GM21825 (cell line): ENCODE results near the gene SEPSECS.

ENCODE experiments used
- ATAC-seq: cut with Tn5 transposase; IDR thresholded peaks from one replicate; pipeline ENCODE4 v1.9.1; 2021; ENCODE audit warnings: mild to moderate bottlenecking, moderate library complexity; ENCODE audit not compliant: unreplicated experiment

The SEPSECS gene

DNA sequence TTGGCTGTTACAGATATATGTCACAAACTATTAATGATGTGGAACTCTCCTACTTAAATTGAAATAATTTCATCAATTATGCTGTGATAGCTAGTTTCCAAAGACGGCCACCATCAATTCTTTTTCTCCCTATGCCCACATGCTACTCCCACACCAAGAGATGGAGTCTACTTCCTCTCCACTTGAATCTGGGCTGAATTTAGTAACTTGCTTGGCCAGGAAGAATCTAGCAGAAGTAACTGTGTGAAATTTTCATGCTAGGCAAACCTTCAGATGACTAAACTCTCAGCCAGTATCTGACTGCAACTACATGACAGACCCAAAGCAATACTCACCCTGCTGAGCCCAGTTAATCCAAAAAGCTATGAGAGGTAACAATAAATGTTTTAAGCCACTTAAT lies 3.2 kb downstream of the SEPSECS start:
- ATAC-seq = no peak

DNA sequence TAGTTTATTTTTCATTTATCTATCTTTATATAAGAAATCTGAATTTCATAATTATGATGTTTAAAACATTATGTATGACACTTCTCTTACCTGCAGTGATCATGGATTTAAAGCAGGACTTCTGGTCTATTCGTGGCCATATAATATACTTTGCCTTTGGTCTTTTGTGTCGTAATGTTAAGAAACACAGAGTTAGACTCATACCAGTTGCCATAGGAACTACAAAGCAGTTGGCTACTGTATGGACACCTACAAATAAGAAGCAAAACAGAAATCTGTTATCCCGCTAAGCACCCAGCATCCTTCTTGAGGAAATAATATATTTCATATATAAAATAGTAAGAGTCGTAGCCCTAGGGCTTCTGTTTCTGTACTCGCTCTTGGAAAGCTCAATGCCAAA lies 4.3 kb downstream of the SEPSECS start:
- no peak for ATAC-seq

DNA sequence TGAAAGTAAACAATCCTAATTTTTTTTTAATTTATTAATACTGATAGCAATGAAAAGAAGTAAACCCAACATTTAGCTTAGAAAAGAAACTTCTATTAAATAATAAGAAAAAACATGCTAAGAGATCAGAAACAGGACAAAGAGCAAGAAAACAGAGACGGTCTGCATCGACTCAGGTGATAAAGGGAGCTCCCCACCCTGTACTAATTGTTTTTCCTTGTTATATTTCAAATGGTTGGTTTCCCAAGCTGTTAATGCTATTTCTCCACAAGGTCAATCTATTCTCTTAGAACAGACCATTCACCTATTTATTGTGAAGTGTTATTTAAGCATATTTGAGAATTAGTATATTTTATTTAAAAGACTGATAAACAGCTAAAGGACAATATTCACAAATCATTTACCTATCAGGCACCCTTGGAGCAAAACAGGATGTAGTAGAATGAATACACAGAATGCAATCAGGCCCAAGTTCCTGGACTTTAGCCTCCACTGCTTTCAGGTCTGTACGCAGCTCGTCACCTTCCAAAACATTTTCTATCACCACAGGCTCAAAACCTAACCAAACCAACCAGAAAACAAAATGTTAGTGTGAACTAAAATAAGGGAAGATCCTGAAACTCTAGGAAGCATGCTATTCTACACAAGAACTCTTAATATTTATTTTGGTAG lies 5.5 kb downstream of the SEPSECS start:
- ATAC-seq = no peak

DNA sequence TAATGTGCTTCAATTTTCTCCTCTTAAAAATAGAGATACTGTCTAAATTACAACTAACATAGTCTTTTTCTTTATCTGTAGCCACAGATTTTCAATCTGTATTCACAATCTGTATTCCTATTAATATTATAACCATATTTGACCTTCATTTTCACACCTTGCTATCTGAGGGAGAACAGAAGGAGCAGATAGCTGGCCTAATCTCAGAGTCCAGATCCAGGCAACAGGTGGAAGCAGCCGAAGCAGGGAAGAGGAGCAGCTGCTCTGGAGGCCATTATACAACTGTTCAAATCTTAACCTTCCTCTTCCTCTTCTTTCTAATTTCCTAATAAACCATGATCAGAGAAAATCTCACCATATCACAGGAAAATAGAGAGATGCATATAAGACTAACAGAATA lies 14.2 kb downstream of the SEPSECS start:
- ATAC-seq = no peak

DNA sequence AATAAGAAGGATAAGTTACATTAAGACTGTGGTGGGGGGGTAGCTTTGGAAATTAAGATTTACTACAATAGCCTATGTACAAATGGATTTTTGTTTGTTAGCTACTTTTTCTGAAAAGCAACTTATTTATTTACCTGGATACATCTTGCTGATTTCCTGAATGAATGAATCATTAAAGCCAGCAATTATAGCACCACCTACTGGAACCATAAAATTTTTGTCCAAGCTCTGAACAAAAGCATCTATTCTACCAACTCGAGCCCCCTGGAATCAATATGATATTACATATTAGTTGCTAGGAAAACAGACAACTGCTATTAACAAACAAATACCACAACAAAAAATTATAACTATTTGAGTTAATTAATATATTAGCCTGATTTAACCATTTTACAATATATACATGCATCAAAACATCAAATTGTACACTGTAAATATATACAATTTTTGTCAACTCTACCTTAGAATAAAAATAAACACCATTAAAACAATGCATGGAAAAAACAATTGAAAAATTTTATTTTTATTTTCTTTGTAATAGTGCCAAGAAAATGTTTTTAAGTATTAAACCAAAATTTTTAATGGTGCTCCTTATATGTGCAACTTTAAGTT lies 15.3 kb downstream of the SEPSECS start:
- ATAC-seq = no peak

DNA sequence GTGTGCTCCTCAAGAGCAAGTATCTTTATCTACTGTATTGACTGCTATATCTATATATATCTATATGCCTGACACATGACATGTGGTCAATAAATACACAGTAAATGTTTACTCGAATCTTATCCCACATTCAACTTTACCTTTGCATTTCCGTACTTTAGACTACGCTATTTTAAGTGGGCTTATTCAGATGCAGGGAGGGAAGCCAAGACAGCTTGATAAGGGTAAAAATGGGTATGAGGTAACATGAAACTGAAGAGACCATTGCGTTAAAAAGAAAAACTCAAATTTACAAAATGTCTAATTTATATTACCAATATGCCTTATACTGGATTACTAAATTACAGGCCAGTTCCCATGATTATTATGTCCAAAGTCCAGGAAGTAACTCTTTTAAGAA lies 17.8 kb downstream of the SEPSECS start:
- no peak for ATAC-seq

DNA sequence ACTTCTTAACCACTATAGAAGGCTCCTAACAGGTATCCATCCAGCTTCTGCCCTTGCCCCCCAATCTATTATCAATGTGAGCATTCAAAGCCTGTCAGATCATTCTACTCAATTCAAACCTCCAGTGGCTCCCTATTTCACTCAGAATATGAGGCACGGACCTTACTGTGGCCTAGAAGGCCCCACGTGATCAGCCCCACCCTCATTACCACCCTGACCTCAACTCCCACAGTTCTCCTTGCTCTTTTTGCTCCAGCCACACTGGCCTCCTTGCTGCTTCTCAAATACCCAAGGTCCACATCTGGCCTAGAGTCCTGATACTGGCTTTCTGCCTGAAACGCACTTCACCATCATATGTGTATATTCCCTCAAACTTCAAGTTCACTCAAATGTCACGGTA lies 18.7 kb downstream of the SEPSECS start:
- no peak for ATAC-seq

DNA sequence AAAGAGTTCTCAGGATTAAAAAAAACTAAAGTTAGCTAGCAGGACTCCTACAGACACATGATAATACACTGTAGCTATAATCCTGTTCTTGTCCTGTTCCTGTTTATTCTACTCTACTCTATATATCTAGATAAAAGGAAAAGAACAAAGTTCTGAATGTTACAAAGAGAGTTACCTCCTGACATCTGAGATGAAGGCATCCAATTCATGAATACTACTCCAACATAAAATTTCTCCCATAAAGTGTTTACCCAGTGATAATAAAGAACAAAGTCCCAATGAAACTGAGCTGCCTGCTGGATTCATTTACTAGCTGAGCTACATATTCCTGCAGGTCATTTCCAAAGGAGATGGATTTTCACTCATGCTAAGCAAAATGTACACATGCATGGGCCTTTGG lies 27.1 kb downstream of the SEPSECS start:
- ATAC-seq = no peak

DNA sequence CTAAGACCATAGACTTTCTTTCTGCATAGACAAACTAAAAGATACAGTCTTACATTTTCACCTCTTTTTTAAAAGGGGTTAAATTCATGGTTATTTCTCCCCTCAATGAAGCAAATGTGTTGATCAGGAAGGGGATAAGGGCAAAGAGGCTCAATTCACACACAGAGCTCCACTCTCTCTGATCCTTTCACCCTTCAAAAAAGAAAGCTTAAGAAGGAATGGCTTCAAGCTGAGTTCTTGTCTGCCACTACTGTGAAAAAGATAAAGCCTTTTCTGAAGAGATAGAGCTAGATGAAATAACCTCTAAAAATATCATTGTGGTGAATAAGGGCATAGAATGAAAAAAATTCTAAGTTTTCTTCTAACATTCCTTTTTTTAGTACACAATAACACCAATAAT lies 28.3 kb downstream of the SEPSECS start:
- ATAC-seq = no peak

DNA sequence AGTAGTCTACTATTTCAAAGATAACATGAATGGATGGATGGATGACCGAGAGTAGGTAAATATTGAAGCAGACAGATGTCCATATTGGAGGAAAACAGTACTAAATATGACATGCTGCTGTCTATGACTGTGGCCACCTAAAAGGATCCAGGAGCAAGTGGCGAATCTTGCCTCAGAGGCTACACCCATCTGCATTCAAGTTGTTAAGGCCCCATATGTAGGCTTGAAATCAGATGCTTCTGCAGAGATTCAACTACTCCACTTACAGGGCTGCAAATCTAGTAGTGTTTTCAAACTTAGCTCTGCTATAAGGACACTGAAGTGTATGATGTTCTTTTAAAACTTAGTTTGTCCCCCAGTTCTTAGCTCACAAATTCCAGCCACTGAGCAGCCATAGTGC lies 28.9 kb downstream of the SEPSECS start:
- ATAC-seq = no peak

DNA sequence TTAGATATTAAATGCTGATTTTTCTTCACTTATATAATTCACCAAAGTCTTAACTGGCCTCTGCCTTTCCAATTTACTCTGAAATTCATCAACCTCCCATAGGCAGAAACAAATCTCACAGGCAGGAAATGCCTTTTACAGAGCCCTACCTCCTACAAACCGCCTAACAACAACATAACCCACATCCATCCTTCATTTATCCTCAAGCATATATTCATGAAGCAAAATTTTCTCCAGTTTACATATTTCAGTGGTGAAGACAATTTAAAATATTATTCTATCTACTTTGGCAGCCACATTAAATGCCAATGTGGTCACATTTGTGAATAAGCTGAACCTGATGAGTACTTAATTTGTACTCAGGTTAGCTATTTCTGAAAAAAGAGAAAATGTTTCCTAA lies 30.3 kb downstream of the SEPSECS start:
- no peak for ATAC-seq

DNA sequence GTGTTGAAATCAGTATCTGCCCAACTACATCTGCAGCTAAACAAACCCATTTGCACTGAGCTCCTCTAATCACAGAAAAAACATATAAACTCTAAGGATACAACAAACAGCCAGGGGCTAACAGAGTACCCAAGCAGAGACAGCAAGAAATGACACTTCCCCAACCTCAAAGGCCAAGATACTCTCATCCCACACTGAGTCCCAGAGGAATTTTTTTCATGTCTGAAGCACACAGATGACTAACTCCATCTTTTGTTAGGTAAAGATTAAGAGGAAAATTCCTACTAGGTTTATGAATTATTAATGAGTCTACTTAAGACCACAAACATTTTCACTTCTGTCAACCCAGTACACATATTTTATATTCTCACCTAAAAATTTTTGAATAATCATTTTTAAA lies 31.6 kb downstream of the SEPSECS start:
- ATAC-seq = no peak

DNA sequence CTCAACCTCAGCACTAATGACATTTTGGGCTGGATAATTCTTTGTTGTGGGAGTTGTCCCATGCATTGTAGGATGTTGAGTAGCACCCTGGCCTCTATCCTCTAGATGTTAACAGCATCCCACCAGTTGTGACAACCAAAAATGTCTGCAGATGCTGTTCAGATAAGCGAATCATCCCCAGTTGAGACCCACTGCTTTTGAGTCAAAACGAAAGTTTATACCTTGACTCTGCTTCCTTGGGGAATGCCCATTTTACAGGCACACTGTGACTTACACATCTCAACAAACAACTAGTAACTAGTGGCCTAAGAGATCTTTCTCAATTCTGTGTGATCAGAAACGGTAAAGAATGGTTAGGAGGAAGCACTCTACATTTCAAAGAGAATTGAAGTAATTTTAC lies 37.0 kb downstream of the SEPSECS start:
- peak; percentile 99 for ATAC-seq

DNA sequence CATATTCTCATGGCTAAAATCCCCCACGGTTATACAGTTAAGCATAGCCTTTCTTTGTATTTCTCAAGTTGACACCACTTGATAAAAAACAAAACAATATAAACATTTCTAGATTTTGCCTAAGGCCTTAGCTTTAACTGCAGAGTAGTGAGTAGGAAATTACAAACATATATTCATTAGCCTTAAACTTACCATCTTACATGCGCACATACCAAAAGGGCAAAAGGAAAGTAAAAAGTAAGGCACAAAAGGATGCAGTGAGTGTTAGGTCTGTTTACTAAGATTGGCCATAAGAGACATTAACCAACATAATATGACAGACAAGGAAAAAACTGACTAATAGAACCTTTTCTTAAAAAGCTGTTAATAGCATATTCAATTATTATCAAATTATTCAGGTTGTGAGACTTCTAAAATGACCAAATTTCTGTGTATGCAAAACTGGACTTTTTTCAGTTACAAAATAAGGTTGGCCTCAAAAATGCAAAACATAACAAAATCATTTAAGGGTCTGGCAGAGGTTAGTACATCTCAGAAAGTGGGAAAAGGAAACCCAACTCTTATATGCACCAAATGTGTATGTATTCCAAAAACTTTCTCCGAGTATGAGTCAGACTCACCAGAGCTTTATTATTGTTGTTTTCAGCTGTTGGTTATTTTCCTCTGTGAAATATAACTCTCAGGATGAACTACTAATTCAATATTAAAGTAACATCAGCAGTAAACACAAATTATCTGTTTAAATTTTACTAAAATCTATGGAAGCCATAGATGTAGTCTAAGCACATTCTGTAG lies 39.9 kb downstream of the SEPSECS start:
- ATAC-seq = no peak

DNA sequence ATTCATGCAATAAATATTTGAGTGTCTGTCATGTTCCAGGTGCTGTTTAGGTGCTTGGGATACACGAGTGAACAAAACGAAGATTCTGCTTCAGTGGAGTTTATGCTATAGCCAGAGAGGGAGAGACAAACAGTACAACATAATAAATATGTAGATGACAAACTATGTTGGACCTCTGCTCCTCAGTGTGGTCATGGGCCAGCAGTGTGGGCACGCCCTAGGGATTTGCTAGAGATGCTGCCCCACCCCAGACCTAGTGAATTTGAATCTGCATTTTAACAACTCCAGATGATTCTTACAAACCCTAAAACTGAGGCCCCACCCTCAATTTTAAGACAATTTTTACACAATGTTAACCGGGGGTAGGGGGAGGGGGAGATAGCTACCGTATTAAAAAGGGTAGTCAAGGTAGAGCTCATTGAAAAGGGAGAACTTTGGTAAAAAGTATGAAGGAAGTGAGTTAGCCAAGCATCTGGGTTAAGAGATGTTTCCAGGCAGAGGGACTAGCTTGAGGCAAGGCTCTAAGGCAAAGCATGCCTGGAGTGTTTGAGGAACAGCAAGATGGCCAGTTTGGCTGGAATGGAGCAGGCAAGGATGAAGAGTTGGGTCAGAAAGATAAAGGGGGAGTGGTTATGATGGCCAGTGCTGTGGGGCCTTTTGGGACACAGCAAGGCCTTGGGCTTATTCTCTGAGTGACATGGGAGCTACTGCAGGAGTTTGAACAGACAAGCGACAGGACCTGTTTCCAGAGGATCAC lies 42.4 kb downstream of the SEPSECS start:
- ATAC-seq = no peak

DNA sequence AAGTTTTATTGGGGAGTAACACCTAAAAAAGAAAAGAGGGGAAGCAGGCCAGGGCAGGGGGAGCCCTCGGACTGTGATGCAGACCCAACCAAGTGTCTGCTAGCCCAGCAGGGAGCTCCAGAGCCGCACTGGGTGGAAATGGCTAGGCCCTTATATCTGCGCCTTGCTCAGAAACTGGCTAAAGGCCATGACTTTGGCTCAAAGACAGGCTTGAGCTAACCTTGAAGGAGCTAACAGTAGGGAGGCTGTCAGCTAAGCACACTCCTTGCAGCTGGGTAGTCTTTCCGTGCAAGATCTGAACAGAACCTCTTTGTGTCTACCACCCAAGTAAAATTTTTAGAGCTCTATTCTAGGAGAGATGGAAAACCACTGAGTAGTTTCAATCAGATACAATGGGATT lies 43.0 kb downstream of the SEPSECS start:
- no peak for ATAC-seq

DNA sequence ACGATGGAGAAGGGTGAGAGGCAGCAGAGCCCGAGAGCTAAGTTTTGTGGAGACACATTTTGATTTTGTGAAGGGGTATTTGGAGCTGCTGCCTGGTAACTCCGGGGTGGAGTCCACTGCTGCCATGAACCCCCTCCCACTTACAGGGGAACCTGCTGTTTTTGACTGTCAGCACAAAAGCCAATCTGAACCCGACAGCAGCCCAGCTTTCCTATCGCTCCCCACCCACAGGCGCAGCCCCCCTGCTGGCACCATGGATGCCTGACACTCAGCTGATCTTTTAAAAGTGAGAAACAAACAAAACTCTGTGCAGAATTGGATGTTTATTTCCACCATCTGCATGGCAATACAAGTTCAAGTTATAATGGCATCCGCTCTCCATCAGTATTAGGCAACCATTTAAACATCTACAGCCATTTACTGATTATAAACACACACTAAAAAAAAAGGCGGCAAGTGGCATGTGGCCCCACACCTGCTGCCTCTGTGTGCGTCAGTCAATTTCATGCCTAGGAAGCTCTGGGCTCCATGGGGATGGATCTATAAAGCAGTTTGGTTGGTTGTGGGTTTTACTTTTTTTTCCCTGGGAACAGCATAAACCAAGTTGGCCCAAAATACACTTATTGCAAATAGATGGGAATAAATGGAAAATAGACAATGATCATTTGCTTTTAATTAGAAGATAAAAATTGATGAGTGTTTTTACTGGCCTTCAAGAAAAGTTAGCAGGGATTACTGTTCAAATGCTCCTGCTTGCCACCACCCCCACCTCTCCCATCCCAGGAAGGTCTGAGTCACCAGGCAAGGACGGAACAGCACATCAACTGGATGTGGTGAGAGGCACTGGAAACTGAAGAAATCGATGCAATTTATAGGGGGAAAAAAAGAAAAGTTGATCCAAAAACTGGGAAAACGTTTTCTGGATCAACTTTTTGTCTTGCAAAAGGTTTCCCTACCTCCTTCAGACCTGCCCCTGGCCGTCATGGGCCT lies 46.0 kb downstream of the SEPSECS start:
- ATAC-seq = no peak

DNA sequence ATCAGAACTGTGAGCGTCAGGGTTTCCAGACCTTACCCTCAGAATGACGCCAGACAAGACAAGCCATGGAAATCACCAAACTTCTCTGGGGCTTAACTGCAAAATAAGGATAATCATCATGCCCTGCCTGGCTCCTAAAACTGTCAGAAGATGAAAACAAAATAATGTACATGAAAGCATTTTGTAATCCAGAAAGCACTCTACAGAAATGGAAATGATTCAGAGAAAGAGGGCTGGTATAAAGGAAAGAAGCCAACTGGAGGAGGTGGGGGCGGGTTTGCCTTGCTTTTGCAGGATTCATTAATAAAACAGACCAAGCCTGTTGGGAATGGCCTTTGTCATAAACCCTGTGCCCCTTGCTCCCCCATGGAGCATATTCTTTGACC lies 47.3 kb downstream of the SEPSECS start:
- ATAC-seq = no peak

DNA sequence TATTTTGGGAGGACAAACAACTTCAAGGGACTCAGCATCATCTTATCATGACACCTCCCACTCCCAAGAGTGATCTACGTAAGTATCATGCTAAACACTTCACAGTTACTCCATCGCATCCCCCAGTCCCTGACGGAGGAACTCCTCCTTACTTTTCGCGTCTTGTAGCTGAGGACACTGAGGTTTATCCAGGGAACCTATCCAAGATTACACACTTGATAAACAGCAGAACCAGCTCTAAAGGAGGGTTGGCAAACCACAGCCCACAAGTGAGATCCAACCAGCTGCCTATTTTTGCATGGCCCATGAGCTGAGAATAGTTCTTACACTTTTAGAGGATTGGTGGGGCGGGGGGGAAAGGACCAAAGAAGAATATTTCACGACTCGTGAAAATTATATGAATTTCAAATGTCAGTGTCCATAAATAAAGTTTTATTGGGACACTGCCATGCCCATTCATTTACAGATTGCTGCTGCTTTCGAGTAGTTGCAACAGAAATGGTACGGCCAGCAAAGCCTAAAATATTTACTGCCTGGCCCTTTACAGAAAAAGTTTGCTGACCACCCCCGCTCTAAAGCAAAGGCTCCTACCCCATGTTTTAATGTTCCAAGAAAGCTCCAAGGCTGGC lies 47.8 kb downstream of the SEPSECS start:
- ATAC-seq = no peak

DNA sequence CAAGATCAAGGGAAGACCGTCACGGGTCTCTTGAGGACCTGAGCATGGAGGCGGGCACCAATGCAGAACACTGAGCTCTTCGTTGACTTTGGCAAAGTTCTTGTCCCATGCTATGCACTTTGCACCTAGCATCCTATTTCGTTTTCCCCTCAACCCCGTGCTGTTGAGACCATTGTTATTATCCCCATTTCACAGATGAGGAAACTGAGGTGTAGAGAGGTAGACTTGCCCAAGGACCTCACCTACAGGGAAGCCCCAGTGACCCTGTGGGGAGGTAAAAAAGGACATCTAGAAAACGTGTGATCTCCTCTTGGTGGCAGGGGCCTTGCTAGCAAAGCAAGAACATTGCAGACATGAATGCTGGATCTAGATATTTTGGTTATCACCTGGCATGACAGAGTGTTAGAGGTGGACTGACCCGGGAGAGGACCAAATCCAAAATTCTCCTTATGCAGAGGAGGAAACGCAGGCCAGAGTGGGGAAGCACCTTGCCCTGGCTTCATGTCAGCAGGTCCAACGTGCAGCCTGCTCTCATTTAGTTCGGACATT lies 48.5 kb downstream of the SEPSECS start:
- no peak for ATAC-seq
